ENCODE results near the gene GMFB. TPM values are rescaled to one million over a fixed set of nuclear protein-coding genes. Genes with fewer than 3 reads are reported as not detected.
A peak's percentile ranks its signal among the peaks of the same experiment; 100 is the strongest.

Gene GMFB
- total and polyA plus RNA-seq, 2 experiments from 2014 or later = 56.5 to 88.3 TPM

GRCh38 chr14:54440476-54440872 lies 48.3 kb downstream of the GMFB start (continued):
- no peak for TF ChIP-seq ZNF331 (CRISPR knock-in tag; IDR thresholded peaks at IDR 0.05; ENCODE audit: low read depth)
- no peak for TF ChIP-seq NANOG (IDR thresholded peaks at IDR 0.05; ENCODE audit: borderline replicate concordance)
- no peak for TF ChIP-seq CREB1 (CRISPR knock-in tag; IDR thresholded peaks at IDR 0.05; ENCODE audit: low read depth)
- no peak for TF ChIP-seq ZNF462 (CRISPR knock-in tag; IDR thresholded peaks at IDR 0.05)
- no peak for TF ChIP-seq EZH2 (IDR thresholded peaks at IDR 0.05; ENCODE audit: low read depth, unreplicated experiment)
- TF ChIP-seq ZNF114 (CRISPR knock-in tag; IDR thresholded peaks at IDR 0.05) = no peak
- no peak for TF ChIP-seq POLR2AphosphoS5 (IDR thresholded peaks at IDR 0.05; ENCODE audit: low read depth)
- TF ChIP-seq EZH2phosphoT487 (IDR thresholded peaks at IDR 0.05; ENCODE audit: unreplicated experiment) = no peak
- no peak for TF ChIP-seq JUNB (IDR thresholded peaks at IDR 0.05; ENCODE audit: unreplicated experiment)

GRCh38 chr14:54440037-54440436 lies 48.7 kb downstream of the GMFB start:
- peak overlapping the region; percentile 95 for H3K27ac Mint-ChIP-seq
- H3K4me1 Mint-ChIP-seq = peaks cover 42% of the 10 kb centered on the region

More at GRCh38 chr14:54440037-54440436, 48.7 kb downstream of the GMFB start:
- peaks cover 5% of the 10 kb centered on the region; the same call in 1 of the 2 replicates for H4K20me1 ChIP-seq (replicated peaks; ENCODE audit: insufficient read depth)
- H3K4me1 ChIP-seq (ENCODE audit: insufficient read depth) = peaks cover 26% of the 10 kb centered on the region
- Mint-ChIP-seq H3K9me3 (no peaks in the 10 kb centered on the region), H3K4me3 (peak overlapping the region; percentile 94), H3K27me3 (ENCODE audit: insufficient read depth, low read depth, poor library complexity) (peaks cover 8% of the 10 kb centered on the region), H3K36me3 (ENCODE audit: low read depth) (peaks cover 22% of the 10 kb centered on the region; the same call in 2 of the 3 replicates)
- TF ChIP-seq STAT1 (IDR thresholded peaks at IDR 0.05; ENCODE audit: unreplicated experiment) (no peak), ETS1 (IDR thresholded peaks at IDR 0.05) (no peak), CTCF (conservative IDR thresholded peaks at IDR 0.05; ENCODE audit: low read depth in 2 of 2) (no peak), ZNF331 (CRISPR knock-in tag; IDR thresholded peaks at IDR 0.05; ENCODE audit: low read depth) (no peak), EZH2 (IDR thresholded peaks at IDR 0.05; ENCODE audit: low read depth, unreplicated experiment) (no peak), NANOG (IDR thresholded peaks at IDR 0.05; ENCODE audit: borderline replicate concordance) (no peak), EZH2phosphoT487 (IDR thresholded peaks at IDR 0.05; ENCODE audit: unreplicated experiment) (no peak), POLR2AphosphoS5 (IDR thresholded peaks at IDR 0.05; ENCODE audit: low read depth) (no peak)
- H3K36me3 ChIP-seq (ENCODE audit: insufficient read depth) = no peaks in the 10 kb centered on the region
- peaks cover 56% of the 10 kb centered on the region for H3K79me2 ChIP-seq (replicated peaks; ENCODE audit: insufficient read depth)
- H3K9me2 ChIP-seq (ENCODE audit: insufficient read depth) = no peaks in the 10 kb centered on the region
- no peak for ATAC-seq
- no peak for DNase-seq (ENCODE audit: low spot score)
- peak overlapping the region; percentile 97 for H3K27ac ChIP-seq (ENCODE audit: low read depth)
- peak overlapping the region; percentile 93 for H3K4me2 ChIP-seq
- peak overlapping the region; percentile 92 for H3K4me3 ChIP-seq
- 0 out of 2 replicates have a peak, but pooled peaks cover 4% of the 10 kb centered on the region for H3F3A ChIP-seq (replicated peaks; ENCODE audit: low read depth)
- no peaks in the 10 kb centered on the region for H3K27me3 ChIP-seq (ENCODE audit: insufficient read depth)
- no peak overlapping the region for H2AFZ ChIP-seq

All from GM23338 (cell line).